B cell (primary cell): ENCODE results near the gene LRRC55. TPM values are rescaled to one million over a fixed set of nuclear protein-coding genes. Genes with fewer than 3 reads are reported as not detected.

Source experiments
- ATAC-seq: fragments of 200-7000 bp; cut with Tn5 transposase; one replicate; pipeline ENCODE4 v1.10.0; 2021; ENCODE audit warnings: low read depth, mild to moderate bottlenecking, moderate number of reproducible peaks, moderate library complexity
- CTCF ChIA-PET: fragments of 350-600 bp; sonication (Branson Sonifier 250); formaldehyde crosslinking; loops from one replicate; lab custom pipeline; 2021; ENCODE audit warnings: antibody characterized with exemption, inconsistent platforms; lab: Charles Lee
- POLR2A ChIA-PET: fragments of 350-600 bp; sonication (Branson Sonifier 250); formaldehyde crosslinking; loops from one replicate; lab custom pipeline; 2021; ENCODE audit warnings: antibody characterized with exemption; lab: Charles Lee
- DNase-seq: peaks from one replicate; pipeline ENCODE4 v3.0.0; 2013
- H2AFZ ChIP-seq: 2 replicates; pipeline ENCODE4 v1.6.1; 2012; ENCODE audit warnings: mild to moderate bottlenecking, low read depth, low read length; ENCODE audit not compliant: insufficient read depth, poor library complexity, severe bottlenecking
- H3K27ac ChIP-seq, 2 donors: 1 replicate in 1 of 2; 2 replicates in 1 of 2; pipeline ENCODE4 v1.5.1; 2012 to 2013; ENCODE audit warnings: low read length in 2 of 2, mild to moderate bottlenecking in 2 of 2, moderate library complexity in 1 of 2
- H3K27me3 ChIP-seq, 4 experiments: fragments of 200-600 bp in 1 of 4; sonication (generic) in 1 of 4; replicated peaks in 1 of 4; 1 replicate in 2 of 4; 2 replicates in 2 of 4; pipeline versions ENCODE4 v1.6.1 to v1.7.0; 2013 to 2016; ENCODE audit warnings: low read length in 3 of 4, mild to moderate bottlenecking in 2 of 4, mixed read lengths in 1 of 4, moderate library complexity in 1 of 4; ENCODE audit not compliant: insufficient read depth in 4 of 4, control insufficient read depth in 3 of 4; ENCODE audit errors: control extremely low read depth in 1 of 4
- H3K36me3 ChIP-seq, 2 experiments: replicated peaks in 1 of 2; 1 replicate in 1 of 2; 2 replicates in 1 of 2; pipeline versions ENCODE4 v1.6.1 to v1.7.1; 2013; ENCODE audit warnings: low read length in 1 of 2; ENCODE audit not compliant: insufficient read depth in 2 of 2, control insufficient read depth in 1 of 2; ENCODE audit errors: control extremely low read depth in 1 of 2, extremely low read depth in 1 of 2
- H3K4me1 ChIP-seq, 2 donors: fragments of 200-600 bp in 1 of 2; sonication (generic) in 1 of 2; 1 replicate in 1 of 2; 2 replicates in 1 of 2; pipeline versions ENCODE4 v1.5.1 to v1.6.1; 2013 to 2017; ENCODE audit warnings: low read length in 2 of 2; ENCODE audit not compliant: control insufficient read depth in 2 of 2, insufficient read depth in 2 of 2
- H3K4me2 ChIP-seq: replicated peaks from 2 replicates; pipeline ENCODE3; 2012; ENCODE audit warnings: mild to moderate bottlenecking, low read depth, low read length; ENCODE audit not compliant: poor library complexity, severe bottlenecking
- H3K4me3 ChIP-seq, 5 experiments: fragments of 200-600 bp in 1 of 5; sonication (generic) in 1 of 5; 1 replicate in 3 of 5; 2 replicates in 2 of 5; pipeline versions ENCODE4 v1.5.1 to v1.7.0; 2011 to 2016; ENCODE audit warnings: low read length in 4 of 5, mild to moderate bottlenecking in 4 of 5, low read depth in 2 of 5, control low read depth in 1 of 5, moderate library complexity in 1 of 5; ENCODE audit not compliant: insufficient read depth in 1 of 5; ENCODE audit errors: control extremely low read depth in 1 of 5, extremely low read depth in 1 of 5
- H3K79me2 ChIP-seq: fragments of 200-600 bp; sonication (generic); one replicate; pipeline ENCODE4 v1.6.0; 2016; ENCODE audit warnings: low read length; ENCODE audit not compliant: control insufficient read depth, insufficient read depth
- H3K9ac ChIP-seq: fragments of 200-600 bp; sonication (generic); 2 replicates; pipeline ENCODE4 v1.6.1; 2017; ENCODE audit warnings: mild to moderate bottlenecking, low read length, moderate library complexity
- H3K9me3 ChIP-seq, 3 donors: one replicate each; pipeline versions ENCODE4 v1.6.1 to v1.7.1; 2013; ENCODE audit warnings: low read length in 2 of 3; ENCODE audit not compliant: control insufficient read depth in 2 of 3, insufficient read depth in 1 of 3; ENCODE audit errors: control extremely low read depth in 1 of 3
- H4K20me1 ChIP-seq: 2 replicates; pipeline ENCODE4 v1.6.0; 2012; ENCODE audit warnings: mild to moderate bottlenecking, low read length; ENCODE audit not compliant: insufficient read depth, control insufficient read depth, poor library complexity, severe bottlenecking
- H3K27ac Mint-ChIP-seq: one replicate; pipeline ENCODE4 v1.8.0; 2021; ENCODE audit warnings: mixed read lengths
- H3K27me3 Mint-ChIP-seq: one replicate; pipeline ENCODE4 v1.8.0; 2021; ENCODE audit warnings: mixed read lengths
- H3K4me1 Mint-ChIP-seq: one replicate; pipeline ENCODE4 v1.8.0; 2021; ENCODE audit warnings: mixed read lengths
- H3K4me3 Mint-ChIP-seq: one replicate; pipeline ENCODE4 v1.8.0; 2021; ENCODE audit warnings: mixed read lengths
- H3K9me3 Mint-ChIP-seq: one replicate; pipeline ENCODE4 v1.8.0; 2022; ENCODE audit warnings: mixed read lengths; ENCODE audit not compliant: insufficient read depth
- CTCF ChIP-seq: fragments of 200-600 bp; IDR thresholded peaks from one replicate; pipeline ENCODE4 v1.8.0; 2022; ENCODE audit warnings: antibody characterized with exemption, mild to moderate bottlenecking
- EZH2 ChIP-seq: IDR thresholded peaks from 2 replicates; pipeline ENCODE4 v1.6.1; 2012; ENCODE audit warnings: borderline replicate concordance, low read depth, mild to moderate bottlenecking, moderate library complexity, low read length; ENCODE audit not compliant: insufficient read depth, poor library complexity, severe bottlenecking
- WGBS: methylation state at CpG from one replicate; pipeline ENCODE4 v1.1.5; 2013; ENCODE audit warnings: missing lambda C conversion rate; ENCODE audit not compliant: insufficient coverage; 5-methylcytosine and 5-hydroxymethylcytosine counted together
- intact Hi-C: fragments of 100-400 bp; cut with micrococcal nuclease; formaldehyde crosslinking; loops from one replicate; pipeline ENCODE4 v1.10.0; 2022
- polyA plus RNA-seq: library from polyadenylated mRNA; depleted of rRNA; stranded (reverse); fragments of >200 nt; gene quantifications from 2 replicates; pipeline ENCODE4 v1.2.3, GENCODE V29; 2012
- total RNA-seq, 2 donors: library from RNA; stranded (reverse); fragments of 120-200 nt in 1 of 2; gene quantifications; 1 replicate in 1 of 2; 2 replicates in 1 of 2; pipeline versions ENCODE4 v1.2.3 to v1.2.4, GENCODE V29; 2013 to 2022

The LRRC55 gene
- total and polyA plus RNA-seq, 2 donors (not counting 1 experiment from before 2014, with no cell fraction given), result not detected

- H3K27me3 ChIP-seq, result peaks cover 0 to 5% (median 1%) of the 10 kb centered on the region in 4 experiments
- H2AFZ ChIP-seq, result no peak overlapping the region
- no peak overlapping the region for H3K27ac ChIP-seq
- DNase-seq, result no peak
- ChIA-PET CTCF (no interaction called here), POLR2A (no interaction called here)
- intact Hi-C loops, result no loop called here
- Mint-ChIP-seq H3K4me3 (no peak overlapping the region), H3K9me3 (no peaks in the 10 kb centered on the region), H3K27me3 (peaks cover 25% of the 10 kb centered on the region), H3K27ac (no peak overlapping the region), H3K4me1 (no peaks in the 10 kb centered on the region)
- no peaks in the 10 kb centered on the region for H3K36me3 ChIP-seq
- no peak for TF ChIP-seq EZH2
- no peak for TF ChIP-seq CTCF
- H3K4me3 ChIP-seq, result no peak overlapping the region
- H3K4me2 ChIP-seq, result no peak overlapping the region
- WGBS, result no CpG with 5 or more reads among the region's 1 CpG
- peaks cover 0 to 2% (median 0%) of the 10 kb centered on the region in 3 donors for H3K9me3 ChIP-seq
- H3K79me2 ChIP-seq, result no peaks in the 10 kb centered on the region
- no peak overlapping the region for H3K9ac ChIP-seq
- H3K4me1 ChIP-seq, result no peaks in the 10 kb centered on the region
- no peaks in the 10 kb centered on the region for H4K20me1 ChIP-seq
- ATAC-seq, result no peak
Observed at GRCh38 chr11:57192316-57192715, 10.6 kb downstream of the LRRC55 start.

DNA sequence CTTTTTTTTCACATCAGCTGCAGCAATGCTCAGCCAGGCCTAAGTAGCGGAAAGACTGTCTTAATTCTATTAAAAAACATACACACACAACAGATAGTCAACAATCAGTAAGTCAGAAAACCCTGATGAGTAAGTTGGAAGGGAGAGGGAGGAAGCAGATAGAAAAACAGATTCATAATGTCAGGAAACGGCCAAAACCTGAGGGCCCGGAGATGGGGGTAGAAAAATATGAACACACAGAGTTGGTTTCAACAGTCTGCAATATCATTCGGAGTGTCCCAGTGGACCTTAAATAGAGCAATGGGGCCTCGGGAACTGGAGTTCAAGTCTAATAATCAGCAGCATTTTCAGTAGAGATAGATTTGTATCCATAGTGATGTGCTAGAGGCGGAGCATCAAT, 14.8 kb downstream of the LRRC55 start:
- Histone ChIP-seq H3K9me3 (no peaks in the 10 kb centered on the region), H3K27me3 (peaks cover 0 to 5% (median 0%) of the 10 kb centered on the region in 4 experiments), H3K4me3 (no peak overlapping the region), H2AFZ (no peak overlapping the region), H3K79me2 (no peaks in the 10 kb centered on the region), H4K20me1 (no peaks in the 10 kb centered on the region), H3K36me3 (no peaks in the 10 kb centered on the region), H3K9ac (no peak overlapping the region), H3K4me2 (no peak overlapping the region), H3K27ac (no peak overlapping the region), H3K4me1 (no peaks in the 10 kb centered on the region)
- Mint-ChIP-seq H3K4me1 (no peaks in the 10 kb centered on the region), H3K27me3 (peaks cover 19% of the 10 kb centered on the region), H3K27ac (no peak overlapping the region), H3K9me3 (no peaks in the 10 kb centered on the region), H3K4me3 (no peak overlapping the region)
- ChIA-PET POLR2A (no interaction called here), CTCF (no interaction called here)
- ATAC-seq (no peak), DNase-seq (no peak)
- TF ChIP-seq CTCF (no peak), EZH2 (no peak)
- 64% methylated on average over 3 of the region's 6 CpGs for WGBS
- intact Hi-C loops, result no loop called here
